Measurements from ENCODE around the gene ERC2.

The ERC2 gene

GRCh38 chr3:56443372-56443771 is 24.9 kb downstream of the ERC2 start:
- H4K8ac ChIP-seq (ENCODE audit: low read depth, low read length) = no peak overlapping the region
- H3K79me1 ChIP-seq (ENCODE audit: low read length) = no peaks in the 10 kb centered on the region
- H3K9ac ChIP-seq (ENCODE audit: low read length) = no peak overlapping the region
- no peak for DNase-seq
- no peak overlapping the region for H3K4me3 ChIP-seq (ENCODE audit: low read depth, low read length)
- H3K79me2 ChIP-seq (ENCODE audit: control insufficient read depth, insufficient read depth, low read length, poor library complexity) = no peaks in the 10 kb centered on the region
- no peak overlapping the region for H2BK120ac ChIP-seq (ENCODE audit: insufficient read depth, low read length, poor library complexity)
- no peak overlapping the region for H2AFZ ChIP-seq (ENCODE audit: insufficient read depth, low read length, poor library complexity)
- no peak overlapping the region for H3K27ac ChIP-seq (ENCODE audit: low read depth, low read length)
- no peak overlapping the region for H2AK5ac ChIP-seq (ENCODE audit: low read length)
- H3K18ac ChIP-seq (ENCODE audit: low read length) = no peak overlapping the region
- H3K4me2 ChIP-seq (ENCODE audit: low read length) = no peak overlapping the region
- H3K27me3 ChIP-seq (ENCODE audit: insufficient read depth, low read length) = no peaks in the 10 kb centered on the region
- no peaks in the 10 kb centered on the region for H3K4me1 ChIP-seq (ENCODE audit: control insufficient read depth in 1 of 2, insufficient read depth in 2 of 2, low read length in 2 of 2)
- no peak overlapping the region for H3K14ac ChIP-seq (ENCODE audit: low read length)
- no CpG with 5 or more reads among the region's 3 CpGs for WGBS (ENCODE audit: extremely low coverage, insufficient coverage, insufficient read length)
- H2BK12ac ChIP-seq (ENCODE audit: low read length) = no peak overlapping the region
- no peak overlapping the region for H3K4ac ChIP-seq (ENCODE audit: low read depth, low read length)
- H4K91ac ChIP-seq (ENCODE audit: low read depth, low read length) = no peak overlapping the region
- no peak overlapping the region for H4K12ac ChIP-seq (ENCODE audit: low read depth, low read length)
- no peaks in the 10 kb centered on the region for H3K36me3 ChIP-seq (ENCODE audit: control insufficient read depth in 1 of 2, insufficient read depth in 2 of 2, low read length in 2 of 2)
- H3K23ac ChIP-seq (ENCODE audit: low read length) = no peak overlapping the region
- no peaks in the 10 kb centered on the region for H3K9me3 ChIP-seq (ENCODE audit: insufficient read depth, low read depth, low read length)
- no peak overlapping the region for H2BK5ac ChIP-seq (ENCODE audit: low read depth, low read length, poor library complexity)

DNA sequence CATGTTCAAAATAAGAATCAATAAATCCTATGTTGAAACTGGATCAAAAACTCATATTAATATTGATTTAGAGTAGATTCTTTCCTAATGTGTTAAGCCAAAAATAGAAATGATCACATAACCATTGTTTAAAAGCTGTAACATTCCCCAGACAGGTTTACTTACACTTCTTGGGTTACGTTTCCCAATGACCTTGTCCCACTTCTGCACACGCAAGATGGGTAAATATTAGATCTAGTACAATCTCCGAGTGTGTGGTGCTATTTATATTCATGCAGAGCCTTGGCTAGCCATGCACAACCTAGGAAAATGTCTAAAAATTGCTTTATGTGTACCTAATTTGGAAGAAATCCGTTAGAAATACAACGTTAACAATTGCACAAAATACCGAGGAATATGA is 39.6 kb downstream of the ERC2 start:
- Histone ChIP-seq H2BK120ac (ENCODE audit: insufficient read depth, low read length, poor library complexity) (no peak overlapping the region), H3K4ac (ENCODE audit: low read depth, low read length) (no peak overlapping the region), H3K4me1 (ENCODE audit: control insufficient read depth in 1 of 2, insufficient read depth in 2 of 2, low read length in 2 of 2) (no peaks in the 10 kb centered on the region), H2AFZ (ENCODE audit: insufficient read depth, low read length, poor library complexity) (no peak overlapping the region), H3K4me2 (ENCODE audit: low read length) (no peak overlapping the region), H3K27me3 (ENCODE audit: insufficient read depth, low read length) (no peaks in the 10 kb centered on the region), H3K79me1 (ENCODE audit: low read length) (no peaks in the 10 kb centered on the region), H4K8ac (ENCODE audit: low read depth, low read length) (no peak overlapping the region), H3K79me2 (ENCODE audit: control insufficient read depth, insufficient read depth, low read length, poor library complexity) (no peaks in the 10 kb centered on the region), H2AK5ac (ENCODE audit: low read length) (no peak overlapping the region), H4K91ac (ENCODE audit: low read depth, low read length) (no peak overlapping the region), H3K27ac (ENCODE audit: low read depth, low read length) (no peak overlapping the region), H4K12ac (ENCODE audit: low read depth, low read length) (no peak overlapping the region), H3K4me3 (ENCODE audit: low read depth, low read length) (no peak overlapping the region), H2BK5ac (ENCODE audit: low read depth, low read length, poor library complexity) (no peak overlapping the region), H3K18ac (ENCODE audit: low read length) (no peak overlapping the region), H3K14ac (ENCODE audit: low read length) (no peak overlapping the region), H3K36me3 (ENCODE audit: control insufficient read depth in 1 of 2, insufficient read depth in 2 of 2, low read length in 2 of 2) (peaks cover 0 to 2% of the 10 kb centered on the region in 2 experiments), H3K9me3 (ENCODE audit: insufficient read depth, low read depth, low read length) (peaks cover 2% of the 10 kb centered on the region), H3K23ac (ENCODE audit: low read length) (no peak overlapping the region), H2BK12ac (ENCODE audit: low read length) (no peak overlapping the region), H3K9ac (ENCODE audit: low read length) (no peak overlapping the region)
- no peak for DNase-seq
- WGBS (ENCODE audit: extremely low coverage, insufficient coverage, insufficient read length) = no CpG with 5 or more reads among the region's 6 CpGs

DNA sequence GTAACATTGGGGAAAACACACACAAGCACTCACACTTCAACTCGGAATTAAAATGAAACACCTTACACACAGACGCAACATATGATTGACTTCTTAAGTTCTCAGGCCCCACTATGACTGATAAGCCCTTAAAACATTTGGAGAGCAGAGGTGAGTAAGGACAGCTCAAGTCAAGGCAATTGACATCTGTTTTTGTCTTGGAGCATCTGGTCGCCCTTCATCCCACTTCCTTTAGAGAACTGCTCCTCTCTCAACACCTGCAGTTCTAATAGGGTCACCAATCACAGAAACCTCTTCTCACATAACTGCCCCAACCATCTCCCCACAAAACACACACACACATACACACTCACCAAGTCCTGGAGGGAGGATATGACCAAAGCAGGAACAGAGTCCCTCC is 43.4 kb downstream of the ERC2 start:
- H3K79me2 ChIP-seq (ENCODE audit: control insufficient read depth, insufficient read depth, low read length, poor library complexity) = no peaks in the 10 kb centered on the region
- no peak overlapping the region for H2BK12ac ChIP-seq (ENCODE audit: low read length)
- H4K8ac ChIP-seq (ENCODE audit: low read depth, low read length) = no peak overlapping the region
- no peak overlapping the region for H4K91ac ChIP-seq (ENCODE audit: low read depth, low read length)
- no peak overlapping the region for H3K18ac ChIP-seq (ENCODE audit: low read length)
- H3K4me1 ChIP-seq (ENCODE audit: control insufficient read depth in 1 of 2, insufficient read depth in 2 of 2, low read length in 2 of 2) = no peaks in the 10 kb centered on the region
- no peak overlapping the region for H2BK120ac ChIP-seq (ENCODE audit: insufficient read depth, low read length, poor library complexity)
- H3K4me2 ChIP-seq (ENCODE audit: low read length) = no peak overlapping the region
- H3K79me1 ChIP-seq (ENCODE audit: low read length) = no peaks in the 10 kb centered on the region
- H3K36me3 ChIP-seq (ENCODE audit: control insufficient read depth in 1 of 2, insufficient read depth in 2 of 2, low read length in 2 of 2) = no peaks in the 10 kb centered on the region
- no peak overlapping the region for H3K4me3 ChIP-seq (ENCODE audit: low read depth, low read length)
- H3K4ac ChIP-seq (ENCODE audit: low read depth, low read length) = no peak overlapping the region
- no CpG with 5 or more reads among the region's 3 CpGs for WGBS (ENCODE audit: extremely low coverage, insufficient coverage, insufficient read length)
- no peak overlapping the region for H2AFZ ChIP-seq (ENCODE audit: insufficient read depth, low read length, poor library complexity)
- no peak overlapping the region for H4K12ac ChIP-seq (ENCODE audit: low read depth, low read length)
- no peak overlapping the region for H3K9ac ChIP-seq (ENCODE audit: low read length)
- H3K27me3 ChIP-seq (ENCODE audit: insufficient read depth, low read length) = no peaks in the 10 kb centered on the region
- H3K14ac ChIP-seq (ENCODE audit: low read length) = no peak overlapping the region
- H3K23ac ChIP-seq (ENCODE audit: low read length) = no peak overlapping the region
- H2AK5ac ChIP-seq (ENCODE audit: low read length) = no peak overlapping the region
- no peak overlapping the region for H2BK5ac ChIP-seq (ENCODE audit: low read depth, low read length, poor library complexity)
- no peak overlapping the region for H3K27ac ChIP-seq (ENCODE audit: low read depth, low read length)
- no peaks in the 10 kb centered on the region for H3K9me3 ChIP-seq (ENCODE audit: insufficient read depth, low read depth, low read length)
- DNase-seq = no peak

- Histone ChIP-seq H3K9ac (ENCODE audit: low read length) (no peak overlapping the region), H3K4me3 (ENCODE audit: low read depth, low read length) (no peak overlapping the region), H3K9me3 (ENCODE audit: insufficient read depth, low read depth, low read length) (no peaks in the 10 kb centered on the region), H2BK12ac (ENCODE audit: low read length) (no peak overlapping the region), H4K8ac (ENCODE audit: low read depth, low read length) (no peak overlapping the region), H2AK5ac (ENCODE audit: low read length) (no peak overlapping the region), H3K23ac (ENCODE audit: low read length) (no peak overlapping the region), H3K79me2 (ENCODE audit: control insufficient read depth, insufficient read depth, low read length, poor library complexity) (no peaks in the 10 kb centered on the region), H3K4me2 (ENCODE audit: low read length) (no peak overlapping the region), H3K4me1 (ENCODE audit: control insufficient read depth in 1 of 2, insufficient read depth in 2 of 2, low read length in 2 of 2) (no peaks in the 10 kb centered on the region), H4K12ac (ENCODE audit: low read depth, low read length) (no peak overlapping the region), H4K91ac (ENCODE audit: low read depth, low read length) (no peak overlapping the region), H3K79me1 (ENCODE audit: low read length) (no peaks in the 10 kb centered on the region), H3K27me3 (ENCODE audit: insufficient read depth, low read length) (no peaks in the 10 kb centered on the region), H3K36me3 (ENCODE audit: control insufficient read depth in 1 of 2, insufficient read depth in 2 of 2, low read length in 2 of 2) (no peaks in the 10 kb centered on the region), H3K18ac (ENCODE audit: low read length) (no peak overlapping the region), H3K27ac (ENCODE audit: low read depth, low read length) (no peak overlapping the region), H2BK5ac (ENCODE audit: low read depth, low read length, poor library complexity) (no peak overlapping the region), H3K14ac (ENCODE audit: low read length) (no peak overlapping the region), H2AFZ (ENCODE audit: insufficient read depth, low read length, poor library complexity) (no peak overlapping the region), H3K4ac (ENCODE audit: low read depth, low read length) (no peak overlapping the region), H2BK120ac (ENCODE audit: insufficient read depth, low read length, poor library complexity) (no peak overlapping the region)
- WGBS (ENCODE audit: extremely low coverage, insufficient coverage, insufficient read length) = no CpG with 5 or more reads among the region's 1 CpG
- DNase-seq = no peak
These were observed 43.9 kb downstream of the ERC2 start for GRCh38 chr3:56424336-56424735.
